Measurements from ENCODE around the gene ITGAX. TPM values are rescaled to one million over a fixed set of nuclear protein-coding genes. Genes with fewer than 3 reads are reported as not detected.
A peak's percentile ranks its signal among the peaks of the same experiment; 100 is the strongest.
"Not testable (repeated sequence)": the region's sequence is repeated elsewhere in the genome, so short reads cannot be mapped to it uniquely, and the experiment has no call there.

The ITGAX gene
- total RNA-seq, 1 experiment from 2014 or later, result 1.1 TPM

DNA sequence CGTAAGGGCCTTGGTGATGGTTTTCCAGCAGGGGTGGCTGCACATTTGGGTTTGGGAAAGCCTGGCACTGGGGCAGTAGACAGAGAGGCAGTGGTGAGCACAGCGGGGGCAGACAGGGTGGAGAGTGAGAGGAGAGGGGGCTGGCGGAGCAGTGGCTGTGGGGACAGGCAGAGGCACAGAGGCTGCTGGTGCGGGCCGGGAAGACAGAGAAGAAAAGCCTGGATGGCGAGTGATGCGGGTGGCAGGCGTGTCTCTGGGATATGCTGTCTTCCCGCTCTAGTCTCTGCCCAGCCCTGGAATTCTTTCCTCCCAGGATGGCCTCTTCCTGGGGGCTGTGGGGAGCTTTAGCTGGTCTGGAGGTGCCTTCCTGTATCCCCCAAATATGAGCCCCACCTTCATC, 55.1 kb downstream of the ITGAX start:
- no peak for DNase-seq (ENCODE audit: low read depth)

- peak; percentile 36 for DNase-seq (ENCODE audit: low read depth)
Measured at GRCh38 chr16:31411024-31411844, 56.3 kb downstream of the ITGAX start.

DNA sequence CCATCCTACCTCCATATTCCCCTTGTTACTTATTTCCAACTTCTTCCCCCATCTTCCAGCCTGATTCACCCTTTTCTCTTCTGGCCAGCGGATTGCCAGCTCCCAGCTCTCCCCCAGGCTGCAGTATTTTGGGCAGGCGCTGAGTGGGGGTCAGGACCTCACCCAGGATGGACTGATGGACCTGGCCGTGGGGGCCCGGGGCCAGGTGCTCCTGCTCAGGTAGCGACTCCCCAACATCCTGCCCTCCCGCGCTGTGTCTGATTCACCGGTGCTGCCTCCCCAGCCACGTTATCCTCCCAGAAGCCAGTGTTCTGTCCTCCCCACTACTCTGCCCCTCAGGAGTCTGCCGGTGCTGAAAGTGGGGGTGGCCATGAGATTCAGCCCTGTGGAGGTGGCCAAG, 57.8 kb downstream of the ITGAX start:
- no peak for DNase-seq (ENCODE audit: low read depth)

DNA sequence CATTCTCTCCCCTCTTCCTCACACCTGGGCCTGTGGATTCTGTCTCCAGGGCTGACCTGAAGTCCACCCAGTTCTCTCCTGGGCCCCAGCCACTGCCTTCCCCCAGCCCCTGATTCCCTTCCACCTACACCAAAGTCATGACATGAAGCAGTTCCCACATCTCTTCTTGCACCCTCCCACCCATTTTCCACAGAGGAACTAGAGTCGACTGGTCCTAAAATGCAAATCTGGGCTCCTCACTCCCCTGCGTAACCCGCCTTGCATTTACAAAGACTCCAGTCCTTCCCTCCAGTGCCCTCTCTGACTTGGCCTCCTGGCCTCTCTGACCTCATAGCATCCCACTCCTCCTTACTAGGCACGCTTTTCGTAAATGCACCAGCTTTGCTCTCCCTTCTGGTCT, 58.4 kb downstream of the ITGAX start:
- DNase-seq (ENCODE audit: low read depth), result no peak

GRCh38 chr16:31413943-31414342, 59.0 kb downstream of the ITGAX start:
- DNase-seq (ENCODE audit: low read depth), result no peak

GRCh38 chr16:31414706-31415105, 59.7 kb downstream of the ITGAX start:
- DNase-seq (ENCODE audit: low read depth), result no peak

DNA sequence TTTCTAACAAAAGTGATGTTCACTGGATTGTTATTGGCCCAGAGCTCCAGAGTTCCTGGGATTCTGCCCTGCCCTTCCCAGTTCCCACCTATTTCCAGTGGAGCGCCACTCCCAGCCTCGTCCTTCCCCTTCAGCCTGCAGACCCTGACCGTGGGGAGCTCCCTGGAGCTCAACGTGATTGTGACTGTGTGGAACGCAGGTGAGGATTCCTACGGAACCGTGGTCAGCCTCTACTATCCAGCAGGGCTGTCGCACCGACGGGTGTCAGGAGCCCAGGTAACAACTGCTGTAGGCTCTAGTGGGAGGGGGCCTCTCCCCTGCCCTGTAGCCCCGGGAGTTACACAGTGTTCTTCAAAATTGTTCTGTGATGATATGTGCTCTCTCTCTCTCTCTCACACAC, 61.4 kb downstream of the ITGAX start:
- DNase-seq (ENCODE audit: low read depth), result no peak

GRCh38 chr16:31417036-31417435, 62.1 kb downstream of the ITGAX start:
- not testable (repeated sequence) for DNase-seq (ENCODE audit: low read depth)

- DNase-seq (ENCODE audit: low read depth), result no peak
Measured at GRCh38 chr16:31417916-31418315, 62.9 kb downstream of the ITGAX start.

GRCh38 chr16:31420037-31420436, 65.1 kb downstream of the ITGAX start:
- DNase-seq (ENCODE audit: low read depth), result no peak

DNA sequence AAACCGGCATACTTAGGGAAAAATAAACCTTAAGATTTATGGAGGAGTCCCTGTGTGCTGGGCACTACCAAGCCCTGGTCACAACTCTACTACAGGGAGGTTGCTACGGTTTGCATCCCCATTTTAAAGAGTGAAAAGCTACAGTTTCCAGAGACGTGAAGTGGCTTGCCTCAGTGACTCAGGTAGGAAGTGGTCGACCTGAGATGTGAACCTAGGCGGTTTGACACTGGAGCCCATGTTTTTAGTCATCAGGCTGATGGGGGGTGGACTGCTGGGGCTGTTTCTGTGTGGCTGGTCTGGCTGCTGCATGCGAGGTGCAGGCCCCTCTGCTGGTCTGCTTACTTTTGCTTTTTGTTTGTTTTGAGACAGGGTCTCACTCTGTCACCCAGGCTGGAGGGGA, 66.6 kb downstream of the ITGAX start:
- DNase-seq (ENCODE audit: low read depth), result no peak

- no peak for DNase-seq (ENCODE audit: low read depth)
Measured at GRCh38 chr16:31423241-31423640, 68.3 kb downstream of the ITGAX start.

DNA sequence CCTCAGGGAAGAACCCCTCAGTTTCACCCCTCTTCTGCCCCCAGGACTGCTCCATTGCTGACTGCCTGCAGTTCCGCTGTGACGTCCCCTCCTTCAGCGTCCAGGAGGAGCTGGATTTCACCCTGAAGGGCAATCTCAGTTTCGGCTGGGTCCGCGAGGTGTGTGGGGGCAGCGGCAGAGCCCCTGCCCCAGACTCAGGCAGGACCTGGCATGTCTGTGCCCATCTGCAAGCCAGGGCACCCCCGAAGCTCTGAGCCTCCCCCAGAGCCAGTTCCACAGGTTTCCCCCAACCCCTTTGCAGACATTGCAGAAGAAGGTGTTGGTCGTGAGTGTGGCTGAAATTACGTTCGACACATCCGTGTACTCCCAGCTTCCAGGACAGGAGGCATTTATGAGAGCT, 68.8 kb downstream of the ITGAX start:
- no peak for DNase-seq (ENCODE audit: low read depth)

DNA sequence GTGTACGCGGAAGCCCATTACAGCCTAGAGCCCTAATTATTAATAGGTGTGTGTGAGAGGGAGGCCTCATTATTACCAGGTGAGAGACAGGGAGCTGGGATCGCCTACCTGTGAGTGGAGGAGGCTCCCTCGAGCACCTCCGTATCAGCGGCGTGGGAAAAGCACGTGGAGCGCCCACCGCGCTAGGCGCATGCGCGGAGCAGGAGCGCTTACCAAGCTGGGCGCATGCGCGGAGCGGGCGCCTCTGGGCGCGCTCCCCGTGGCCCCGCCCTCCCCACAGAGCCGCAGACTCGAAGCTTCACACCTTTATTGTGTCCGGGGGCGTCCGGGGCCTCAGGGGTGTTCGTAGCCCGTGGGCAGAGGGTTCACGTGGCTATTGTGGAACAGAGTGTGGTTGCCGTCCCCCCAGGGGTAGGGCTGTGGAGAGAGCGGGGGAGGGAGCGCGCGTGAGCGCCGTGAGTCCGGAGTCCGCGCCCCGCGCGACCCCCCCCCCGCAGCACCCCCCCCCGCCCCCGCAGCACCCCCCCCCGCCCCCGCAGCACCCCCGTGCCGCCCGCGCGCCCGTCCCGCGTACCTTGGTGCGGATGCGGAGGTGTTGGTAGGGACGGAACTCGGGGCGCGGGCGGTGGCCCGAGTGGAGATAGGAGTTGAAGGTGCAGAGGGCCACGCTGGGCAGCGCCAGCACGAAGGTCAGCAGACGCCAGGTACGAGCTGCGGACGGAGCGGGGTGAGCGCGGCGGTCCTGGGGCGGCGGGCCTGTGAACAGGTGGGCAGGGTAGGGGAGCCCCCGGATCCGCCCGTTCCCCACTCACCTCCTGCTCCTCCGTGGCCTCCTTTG, 72.7 kb downstream of the ITGAX start:
- DNase-seq (ENCODE audit: low read depth), result peak; percentile 22

- no peak for DNase-seq (ENCODE audit: low read depth)
Measured at GRCh38 chr16:31428279-31428597, 73.3 kb downstream of the ITGAX start, which contains the start of gene COX6A2. Gene COX6A2 (minus strand): TSS chr16:31428360. CDS start chr16:31428325, 35 bp downstream.

- DNase-seq (ENCODE audit: low read depth), result no peak
Measured at GRCh38 chr16:31428638-31429247, 73.8 kb downstream of the ITGAX start.

DNA sequence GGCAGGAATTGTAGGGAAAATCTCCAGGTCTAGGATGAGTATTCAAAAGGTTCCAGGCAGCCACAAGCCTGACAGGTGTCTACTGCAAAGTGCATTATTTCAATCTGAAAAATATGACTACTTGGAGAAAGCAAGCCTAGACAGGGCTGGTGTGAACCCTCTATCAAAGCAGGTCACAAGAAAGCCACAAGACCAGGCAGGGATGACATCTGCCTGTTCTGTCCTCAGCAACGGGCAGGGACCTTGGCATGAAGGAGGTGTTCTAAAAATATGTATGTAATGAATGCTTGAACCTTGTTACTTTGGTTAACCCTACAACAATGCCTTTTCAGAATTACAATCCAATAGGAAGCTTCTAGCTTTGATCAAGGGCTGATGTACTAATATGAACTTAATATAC, 74.3 kb downstream of the ITGAX start:
- DNase-seq (ENCODE audit: low read depth), result no peak

- DNase-seq (ENCODE audit: low read depth), result no peak
Measured at GRCh38 chr16:31429796-31430195, 74.8 kb downstream of the ITGAX start.

DNA sequence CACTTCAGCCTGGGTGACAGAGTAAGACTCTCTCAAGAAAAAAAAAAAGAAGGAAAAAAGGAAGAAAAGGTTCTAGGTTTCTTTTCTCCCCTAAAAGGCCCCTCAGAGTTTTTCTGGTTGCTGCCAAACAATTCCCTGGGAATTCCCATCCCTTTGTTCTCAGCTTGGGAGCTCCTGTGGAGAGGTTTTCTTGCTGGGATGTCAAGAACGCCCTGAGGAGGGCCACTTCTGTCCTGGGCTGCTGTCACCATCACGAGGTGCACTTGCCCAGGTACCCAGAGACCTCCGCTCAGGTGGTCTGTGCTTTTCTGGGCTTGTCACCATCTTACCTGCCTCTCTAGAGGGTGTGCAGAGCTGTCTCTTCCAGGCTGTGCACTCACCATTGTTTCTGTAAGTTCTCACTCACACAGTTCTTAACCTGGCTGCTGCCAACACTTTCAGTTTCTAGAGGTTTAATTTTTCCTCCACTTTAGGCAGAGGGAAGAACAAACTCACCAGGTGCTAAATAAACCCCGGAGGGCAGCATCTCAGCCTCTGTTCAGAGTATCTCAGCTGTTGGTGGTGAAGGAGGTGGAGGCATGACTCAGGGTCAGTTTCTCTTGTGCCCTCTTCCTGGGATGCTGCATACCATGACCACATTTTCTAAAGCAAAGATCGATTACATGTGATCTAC, 75.5 kb downstream of the ITGAX start:
- no peak for DNase-seq (ENCODE audit: low read depth)
